CD8-positive, alpha-beta memory T cell (primary cell): ENCODE data around the gene TMEM178A. TPM values are rescaled to one million over a fixed set of nuclear protein-coding genes. Genes with fewer than 3 reads are reported as not detected.

Source experiments
- CTCF ChIA-PET: fragments of 350-600 bp; sonication (Branson Sonifier 250); formaldehyde crosslinking; loops from one replicate; lab custom pipeline; 2021; ENCODE audit warnings: antibody characterized with exemption; lab: Charles Lee
- POLR2A ChIA-PET: fragments of 350-600 bp; sonication (Branson Sonifier 250); formaldehyde crosslinking; loops from one replicate; lab custom pipeline; 2021; ENCODE audit warnings: antibody characterized with exemption; lab: Charles Lee
- DNase-seq, 5 donors: peaks; one replicate each; pipeline versions ENCODE4 v3.0.0 to v3.0.0-alpha.2; 2020 to 2022; ENCODE audit warnings: mixed read lengths in 1 of 5
- H3K27ac ChIP-seq: one replicate; pipeline ENCODE4 v1.7.0; 2013; ENCODE audit warnings: low read depth, mild to moderate bottlenecking, low read length, moderate library complexity
- H3K27me3 ChIP-seq: 2 replicates; pipeline ENCODE4 v1.7.0; 2013; ENCODE audit warnings: low read length, mild to moderate bottlenecking; ENCODE audit not compliant: insufficient read depth, poor library complexity, severe bottlenecking
- H3K36me3 ChIP-seq: 2 replicates; pipeline ENCODE4 v1.7.0; 2013; ENCODE audit warnings: mild to moderate bottlenecking, low read length, moderate library complexity; ENCODE audit not compliant: insufficient read depth
- H3K4me1 ChIP-seq: 2 replicates; pipeline ENCODE4 v1.7.0; 2013; ENCODE audit warnings: mild to moderate bottlenecking, low read length, moderate library complexity; ENCODE audit not compliant: insufficient read depth
- H3K4me3 ChIP-seq: 2 replicates; pipeline ENCODE4 v1.7.0; 2013; ENCODE audit warnings: mild to moderate bottlenecking, low read length
- H3K9me3 ChIP-seq: 2 replicates; pipeline ENCODE4 v1.7.0; 2013; ENCODE audit warnings: mild to moderate bottlenecking, low read length
- H3K27ac Mint-ChIP-seq, 8 donors: one replicate each; pipeline ENCODE4 v1.8.0; 2020 to 2021; ENCODE audit warnings: mixed read lengths in 8 of 8, mild to moderate bottlenecking in 6 of 8, inconsistent platforms in 3 of 8, moderate library complexity in 3 of 8
- H3K27me3 Mint-ChIP-seq, 2 donors: one replicate each; pipeline ENCODE4 v1.8.0; 2020 to 2021; ENCODE audit warnings: mixed read lengths in 2 of 2, mild to moderate bottlenecking in 1 of 2, moderate library complexity in 1 of 2
- H3K36me3 Mint-ChIP-seq, 3 donors: one replicate each; pipeline ENCODE4 v1.8.0; 2020 to 2021; ENCODE audit warnings: mixed read lengths in 3 of 3, inconsistent platforms in 1 of 3, mild to moderate bottlenecking in 1 of 3
- H3K4me1 Mint-ChIP-seq, 3 donors: one replicate each; pipeline ENCODE4 v1.8.0; 2020 to 2021; ENCODE audit warnings: mixed read lengths in 3 of 3, inconsistent platforms in 1 of 3, mild to moderate bottlenecking in 1 of 3
- H3K4me3 Mint-ChIP-seq, 7 donors: one replicate each; pipeline ENCODE4 v1.8.0; 2020 to 2021; ENCODE audit warnings: mixed read lengths in 7 of 7, mild to moderate bottlenecking in 6 of 7, moderate library complexity in 4 of 7, inconsistent platforms in 2 of 7
- H3K9me3 Mint-ChIP-seq, 5 donors: one replicate each; pipeline ENCODE4 v1.8.0; 2020 to 2022; ENCODE audit warnings: mixed read lengths in 5 of 5, mild to moderate bottlenecking in 3 of 5, moderate library complexity in 2 of 5, inconsistent platforms in 1 of 5
- polyA plus RNA-seq: library from polyadenylated mRNA; unstranded; fragments of 300-500 nt; fragmentation: Illumina TruSeq; gene quantifications from one replicate; pipeline ENCODE4 v1.2.3, GENCODE V29; 2021
- total RNA-seq, 2 experiments: library from RNA; stranded (reverse); gene quantifications; one replicate each; pipeline ENCODE4 v1.2.3, GENCODE V29; 2021

Gene TMEM178A
- total and polyA plus RNA-seq, 3 experiments from 2014 or later = not detected

DNA sequence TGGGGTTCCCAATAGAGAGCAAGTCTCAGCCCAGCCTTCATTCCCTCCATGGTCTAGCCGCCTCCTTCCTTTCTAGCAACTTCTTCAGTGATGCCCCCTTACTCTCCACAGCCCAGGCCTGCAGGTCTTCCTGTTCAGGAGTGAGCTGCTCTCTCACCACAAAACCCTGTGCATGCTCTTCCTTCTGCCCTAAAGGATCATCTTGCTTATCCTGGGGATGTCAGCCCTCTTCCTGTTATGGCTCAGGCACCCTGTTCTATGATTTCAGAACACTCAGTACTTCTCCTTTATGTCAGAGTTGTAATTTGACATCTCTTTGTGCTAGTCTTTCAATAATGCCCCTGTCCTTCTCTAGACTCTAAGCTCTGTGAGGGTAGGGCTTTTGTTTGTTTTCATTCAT, 19.4 kb downstream of the TMEM178A start:
- no peaks in the 10 kb centered on the region for H3K9me3 ChIP-seq
- ChIA-PET POLR2A (no interaction called here), CTCF (no interaction called here)
- H3K36me3 ChIP-seq = no peaks in the 10 kb centered on the region
- no peak for DNase-seq
- no peak overlapping the region for H3K27ac ChIP-seq
- no peaks in the 10 kb centered on the region for H3K9me3 Mint-ChIP-seq
- H3K4me3 ChIP-seq = no peak overlapping the region
- peaks cover 8 to 55% of the 10 kb centered on the region in 2 donors for H3K27me3 Mint-ChIP-seq
- H3K4me1 Mint-ChIP-seq = no peaks in the 10 kb centered on the region
- H3K36me3 Mint-ChIP-seq = no peaks in the 10 kb centered on the region
- H3K27me3 ChIP-seq = no peaks in the 10 kb centered on the region
- no peak overlapping the region for H3K4me3 Mint-ChIP-seq
- no peak overlapping the region for H3K27ac Mint-ChIP-seq
- H3K4me1 ChIP-seq = no peaks in the 10 kb centered on the region

DNA sequence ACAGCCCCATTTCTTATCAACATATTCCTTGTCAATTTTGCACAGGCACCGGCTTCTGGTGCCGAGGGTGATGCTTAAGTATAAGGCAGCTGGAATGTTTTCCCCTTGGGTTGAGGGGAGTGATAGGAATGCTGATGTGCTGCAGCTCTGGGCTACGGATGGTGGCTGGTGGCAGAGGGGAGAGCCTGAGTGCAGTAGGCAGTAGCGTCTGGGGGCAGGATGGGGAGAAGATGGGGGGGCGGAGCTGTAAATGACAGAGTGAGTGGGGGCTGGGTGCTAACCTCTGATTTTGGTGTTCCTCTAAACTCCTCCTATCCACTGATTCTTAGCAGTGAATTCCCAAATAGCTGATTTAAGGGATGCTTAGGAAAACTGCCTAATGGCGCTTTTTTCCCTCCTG, 20.7 kb downstream of the TMEM178A start:
- Histone ChIP-seq H3K9me3 (no peaks in the 10 kb centered on the region), H3K4me3 (no peak overlapping the region), H3K4me1 (no peaks in the 10 kb centered on the region), H3K36me3 (no peaks in the 10 kb centered on the region), H3K27ac (no peak overlapping the region), H3K27me3 (no peaks in the 10 kb centered on the region)
- Mint-ChIP-seq H3K27me3 (peaks cover 8 to 50% of the 10 kb centered on the region in 2 donors), H3K9me3 (peaks cover 0 to 8% (median 3%) of the 10 kb centered on the region in 5 donors), H3K27ac (no peak overlapping the region), H3K4me1 (no peaks in the 10 kb centered on the region), H3K36me3 (no peaks in the 10 kb centered on the region), H3K4me3 (no peak overlapping the region)
- DNase-seq = no peak
- POLR2A ChIA-PET = no interaction called here
- CTCF ChIA-PET = no interaction called here

DNA sequence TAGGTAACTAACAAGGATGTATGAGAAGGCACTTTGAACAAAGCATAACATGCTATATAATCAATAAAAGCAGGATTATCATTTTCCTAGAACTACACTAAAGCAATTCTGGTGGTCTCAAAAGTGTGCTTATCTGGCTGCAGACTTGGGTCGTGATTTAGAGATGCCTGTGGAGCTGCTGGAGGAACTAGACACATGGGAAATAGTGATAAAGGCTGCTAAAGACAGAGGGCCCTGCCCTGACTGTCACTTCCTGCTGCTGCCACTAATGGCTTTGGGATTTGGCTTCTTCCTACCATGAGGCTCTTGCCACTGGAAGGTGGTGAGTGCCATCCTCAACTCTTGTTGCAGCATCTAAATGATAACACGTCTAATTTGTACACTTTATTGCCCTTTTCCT, 22.5 kb downstream of the TMEM178A start:
- ChIA-PET CTCF (no interaction called here), POLR2A (no interaction called here)
- no peak overlapping the region for H3K4me3 ChIP-seq
- Mint-ChIP-seq H3K9me3 (peaks cover 0 to 9% (median 3%) of the 10 kb centered on the region in 5 donors), H3K4me3 (no peak overlapping the region), H3K27me3 (peaks cover 9 to 53% of the 10 kb centered on the region in 2 donors), H3K36me3 (no peaks in the 10 kb centered on the region), H3K4me1 (no peaks in the 10 kb centered on the region), H3K27ac (no peak overlapping the region)
- no peak for DNase-seq
- no peak overlapping the region for H3K27ac ChIP-seq
- H3K36me3 ChIP-seq = no peaks in the 10 kb centered on the region
- no peaks in the 10 kb centered on the region for H3K4me1 ChIP-seq
- H3K9me3 ChIP-seq = no peaks in the 10 kb centered on the region
- no peaks in the 10 kb centered on the region for H3K27me3 ChIP-seq

DNA sequence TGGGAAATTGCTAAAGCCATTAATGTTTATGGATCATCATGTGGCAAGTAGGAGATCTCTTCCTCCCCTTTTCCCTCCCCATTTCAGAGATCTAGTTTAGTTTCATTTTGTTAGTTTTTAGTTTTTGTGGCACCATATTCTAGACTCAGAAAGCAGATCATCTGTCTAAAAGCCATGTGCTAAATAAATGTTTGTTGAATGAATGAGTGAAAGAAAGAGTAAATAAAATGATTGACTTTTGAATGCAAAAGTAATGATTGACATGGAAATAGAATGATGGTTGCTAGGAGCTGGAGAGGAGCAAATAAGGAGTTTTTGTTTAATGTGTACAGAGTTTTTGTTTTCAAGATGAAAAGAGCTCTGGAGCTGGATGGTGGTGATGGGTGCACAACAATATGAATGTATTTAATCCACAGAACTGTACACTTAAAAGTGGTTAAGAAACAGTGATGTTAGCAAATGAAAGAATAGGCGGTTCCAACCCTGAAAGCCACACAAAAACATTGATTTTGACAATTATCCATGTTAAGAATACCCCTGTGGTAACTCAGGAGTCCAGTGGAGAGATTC, 23.6 kb downstream of the TMEM178A start:
- no peaks in the 10 kb centered on the region for H3K36me3 ChIP-seq
- no peak for DNase-seq
- Mint-ChIP-seq H3K9me3 (peaks cover 0 to 9% (median 3%) of the 10 kb centered on the region in 5 donors), H3K27ac (no peak overlapping the region), H3K36me3 (no peaks in the 10 kb centered on the region), H3K27me3 (peaks cover 9 to 49% of the 10 kb centered on the region in 2 donors), H3K4me3 (no peak overlapping the region), H3K4me1 (no peaks in the 10 kb centered on the region)
- POLR2A ChIA-PET = no interaction called here
- CTCF ChIA-PET = no interaction called here
- no peaks in the 10 kb centered on the region for H3K27me3 ChIP-seq
- H3K27ac ChIP-seq = no peak overlapping the region
- no peaks in the 10 kb centered on the region for H3K9me3 ChIP-seq
- H3K4me3 ChIP-seq = no peak overlapping the region
- H3K4me1 ChIP-seq = no peaks in the 10 kb centered on the region

DNA sequence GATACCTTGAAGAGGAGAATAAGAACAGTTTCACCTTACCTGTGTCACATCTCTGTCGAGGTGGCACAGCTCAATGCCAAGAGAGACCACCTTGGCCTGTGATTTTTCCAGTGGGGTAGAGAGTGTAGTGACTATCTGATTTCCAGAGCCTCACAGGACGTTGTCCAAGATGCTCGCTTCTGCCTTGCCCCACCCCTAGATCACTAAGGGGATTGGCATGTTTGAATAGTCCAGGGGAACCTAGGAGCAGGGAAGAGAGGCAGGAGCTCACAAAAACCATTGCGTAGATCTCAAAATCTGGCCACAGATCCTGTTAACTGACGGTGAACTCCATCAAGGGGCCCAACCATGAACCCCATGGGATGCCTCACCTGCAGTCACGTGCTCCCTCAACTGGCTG, 24.2 kb downstream of the TMEM178A start:
- POLR2A ChIA-PET = no interaction called here
- H3K9me3 Mint-ChIP-seq = peaks cover 0 to 9% (median 3%) of the 10 kb centered on the region in 5 donors

DNA sequence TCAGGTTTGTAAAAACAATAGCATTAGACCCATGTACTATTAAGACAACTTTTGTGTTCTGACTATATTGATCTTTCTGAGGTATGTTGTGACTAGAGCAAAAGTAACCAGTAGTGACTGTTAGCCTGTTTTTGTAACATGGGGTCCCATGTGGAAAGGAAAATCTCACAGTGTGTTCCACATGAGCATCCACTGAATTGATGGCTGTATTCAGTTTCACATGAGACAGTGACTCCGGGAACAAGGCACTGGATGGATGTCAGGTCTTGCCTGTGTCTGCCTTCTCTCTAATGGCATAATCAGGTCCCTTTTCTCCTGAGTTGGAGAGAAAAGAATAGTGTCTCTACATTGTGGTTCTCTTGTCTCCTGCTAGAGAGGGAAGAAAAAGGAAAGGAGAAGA, 27.5 kb downstream of the TMEM178A start:
- Mint-ChIP-seq H3K27me3 (peaks cover 2 to 31% of the 10 kb centered on the region in 2 donors), H3K9me3 (peaks cover 0 to 9% (median 3%) of the 10 kb centered on the region in 5 donors), H3K4me3 (no peak overlapping the region), H3K27ac (peak overlapping the region in 1 of 8 donors; percentile 64), H3K4me1 (no peaks in the 10 kb centered on the region), H3K36me3 (no peaks in the 10 kb centered on the region)
- Histone ChIP-seq H3K4me3 (no peak overlapping the region), H3K36me3 (no peaks in the 10 kb centered on the region), H3K9me3 (no peaks in the 10 kb centered on the region), H3K27ac (no peak overlapping the region), H3K4me1 (no peaks in the 10 kb centered on the region), H3K27me3 (no peaks in the 10 kb centered on the region)
- ChIA-PET CTCF (no interaction called here), POLR2A (no interaction called here)
- no peak for DNase-seq

More for the DNA sequence above, 24.2 kb downstream of the TMEM178A start:
- Histone ChIP-seq H3K9me3 (no peaks in the 10 kb centered on the region), H3K27me3 (no peaks in the 10 kb centered on the region), H3K27ac (no peak overlapping the region), H3K36me3 (no peaks in the 10 kb centered on the region), H3K4me1 (no peaks in the 10 kb centered on the region), H3K4me3 (no peak overlapping the region)
- H3K4me1 Mint-ChIP-seq = no peaks in the 10 kb centered on the region
- DNase-seq = no peak
- CTCF ChIA-PET = no interaction called here
- no peak overlapping the region for H3K27ac Mint-ChIP-seq
- H3K36me3 Mint-ChIP-seq = no peaks in the 10 kb centered on the region
- peaks cover 6 to 44% of the 10 kb centered on the region in 2 donors for H3K27me3 Mint-ChIP-seq
- H3K4me3 Mint-ChIP-seq = no peak overlapping the region

DNA sequence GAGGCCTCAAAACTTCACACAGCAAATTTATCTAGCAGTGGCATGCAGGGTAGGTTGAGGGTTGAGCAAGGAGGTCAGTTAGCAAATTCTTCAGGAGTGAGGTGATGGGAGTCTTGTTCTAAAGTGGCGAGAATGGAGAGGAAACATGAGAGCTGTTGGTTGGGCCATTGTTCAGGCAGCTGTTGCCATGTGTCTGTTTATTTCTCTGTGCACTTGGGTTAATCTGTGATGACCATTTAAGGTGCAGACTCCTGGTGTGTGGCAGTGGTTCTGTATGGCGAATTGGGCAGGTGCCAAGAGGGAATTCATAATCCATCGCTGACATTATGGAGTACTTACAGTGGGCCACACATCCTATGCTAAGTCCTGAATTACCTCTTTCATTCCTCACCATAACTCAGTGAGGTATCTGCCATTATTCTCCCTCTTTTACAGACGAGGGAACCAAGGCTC, 30.4 kb downstream of the TMEM178A start:
- Histone ChIP-seq H3K4me3 (no peak overlapping the region), H3K27ac (no peak overlapping the region), H3K9me3 (no peaks in the 10 kb centered on the region), H3K4me1 (no peaks in the 10 kb centered on the region), H3K27me3 (no peaks in the 10 kb centered on the region), H3K36me3 (no peaks in the 10 kb centered on the region)
- Mint-ChIP-seq H3K27me3 (peaks cover 3 to 17% of the 10 kb centered on the region in 2 donors), H3K9me3 (peaks cover 9 to 13% (median 10%) of the 10 kb centered on the region in 5 donors), H3K4me1 (no peaks in the 10 kb centered on the region), H3K27ac (no peak overlapping the region), H3K4me3 (no peak overlapping the region), H3K36me3 (peaks cover 0 to 5% (median 0%) of the 10 kb centered on the region in 3 donors)
- POLR2A ChIA-PET = no interaction called here
- no peak for DNase-seq
- CTCF ChIA-PET = no interaction called here

DNA sequence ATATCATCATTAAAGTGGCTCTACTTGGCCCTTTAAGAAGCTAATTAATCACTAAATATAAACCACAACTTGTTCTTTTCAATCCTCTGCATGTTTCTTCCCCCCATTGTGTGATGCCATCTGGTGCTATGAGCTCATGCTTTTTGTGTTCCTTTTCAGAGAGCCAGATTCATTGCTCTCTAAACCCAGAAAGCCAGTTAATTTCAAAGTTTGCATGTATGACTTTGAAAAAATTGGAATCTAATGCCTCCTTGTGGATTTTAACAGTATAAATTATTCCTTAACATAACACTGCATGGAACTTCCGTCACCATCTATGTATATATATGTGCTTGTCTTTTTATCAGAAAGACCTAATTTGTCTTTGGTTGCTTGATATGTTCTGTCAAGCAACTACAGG, 31.1 kb downstream of the TMEM178A start:
- Histone ChIP-seq H3K27ac (no peak overlapping the region), H3K36me3 (no peaks in the 10 kb centered on the region), H3K4me3 (no peak overlapping the region), H3K4me1 (no peaks in the 10 kb centered on the region), H3K9me3 (no peaks in the 10 kb centered on the region), H3K27me3 (no peaks in the 10 kb centered on the region)
- Mint-ChIP-seq H3K9me3 (peaks cover 13 to 20% (median 16%) of the 10 kb centered on the region in 5 donors), H3K4me1 (no peaks in the 10 kb centered on the region), H3K4me3 (no peak overlapping the region), H3K36me3 (peaks cover 0 to 11% (median 0%) of the 10 kb centered on the region in 3 donors), H3K27me3 (peaks cover 5 to 21% of the 10 kb centered on the region in 2 donors), H3K27ac (no peak overlapping the region)
- DNase-seq = no peak
- ChIA-PET POLR2A (no interaction called here), CTCF (no interaction called here)
